ENCODE measurements around the gene CISH. TPM values are rescaled to one million over a fixed set of nuclear protein-coding genes. Genes with fewer than 3 reads are reported as not detected.

CISH gene
- total RNA-seq, 1 donor from 2014 or later = 0.32 TPM

- no peaks in the 10 kb centered on the region for H3K9me3 ChIP-seq (ENCODE audit: low read depth)
- Mint-ChIP-seq H3K4me1 (peaks cover 16% of the 10 kb centered on the region), H3K4me3 (no peak overlapping the region), H3K27ac (no peak overlapping the region), H3K36me3 (no peaks in the 10 kb centered on the region), H3K9me3 (no peaks in the 10 kb centered on the region), H3K27me3 (ENCODE audit: insufficient read depth, low read depth) (peaks cover 12% of the 10 kb centered on the region)
- no peaks in the 10 kb centered on the region for H3K36me3 ChIP-seq
- H3K27me3 ChIP-seq = no peaks in the 10 kb centered on the region
- H4K20me1 ChIP-seq (ENCODE audit: low read depth) = peaks cover 3% of the 10 kb centered on the region
- no peaks in the 10 kb centered on the region for H3K79me2 ChIP-seq (ENCODE audit: low read depth)
- no peak overlapping the region for H3K4me3 ChIP-seq
- H2AFZ ChIP-seq (replicated peaks) = no peak overlapping the region
- TF ChIP-seq CTCF (IDR thresholded peaks at IDR 0.05) = no peak
- TF ChIP-seq EZH2phosphoT487 (IDR thresholded peaks at IDR 0.05) = no peak
- no peak for TF ChIP-seq EZH2 (IDR thresholded peaks at IDR 0.05)
- H3K4me1 ChIP-seq = peaks cover 12% of the 10 kb centered on the region
- peaks cover 16% of the 10 kb centered on the region for H3F3A ChIP-seq (ENCODE audit: low read depth)
- H3K4me2 ChIP-seq = no peak overlapping the region
- no peak overlapping the region for H3K9ac ChIP-seq
- H3K27ac ChIP-seq = no peak overlapping the region
- no peak for DNase-seq (ENCODE audit: low spot score)
Measured at GRCh38 chr3:50656417-50657195, 45.0 kb upstream of the CISH start.

- H3K36me3 ChIP-seq = no peaks in the 10 kb centered on the region
- peaks cover 13% of the 10 kb centered on the region for H3K27me3 Mint-ChIP-seq (ENCODE audit: insufficient read depth, low read depth)
- H3K27ac ChIP-seq = no peak overlapping the region
- H3K27ac Mint-ChIP-seq = peak overlapping the region; percentile 78
- peaks cover 5% of the 10 kb centered on the region for H4K20me1 ChIP-seq (ENCODE audit: low read depth)
- no peaks in the 10 kb centered on the region for H3K79me2 ChIP-seq (ENCODE audit: low read depth)
- H3K9me3 ChIP-seq (ENCODE audit: low read depth) = no peaks in the 10 kb centered on the region
- H3K4me3 Mint-ChIP-seq = no peak overlapping the region
- H3K4me3 ChIP-seq = no peak overlapping the region
- H3F3A ChIP-seq (ENCODE audit: low read depth) = peaks cover 20% of the 10 kb centered on the region
- no peak overlapping the region for H3K4me2 ChIP-seq
- peaks cover 2% of the 10 kb centered on the region for H3K36me3 Mint-ChIP-seq
- no peaks in the 10 kb centered on the region for H3K9me3 Mint-ChIP-seq
- H3K4me1 ChIP-seq = peaks cover 16% of the 10 kb centered on the region
- no peak overlapping the region for H3K9ac ChIP-seq
- H3K27me3 ChIP-seq = no peaks in the 10 kb centered on the region
- TF ChIP-seq CTCF (IDR thresholded peaks at IDR 0.05) (no peak), EZH2phosphoT487 (IDR thresholded peaks at IDR 0.05) (no peak), EZH2 (IDR thresholded peaks at IDR 0.05) (no peak)
- no peak overlapping the region for H2AFZ ChIP-seq (replicated peaks)
- DNase-seq (ENCODE audit: low spot score) = no peak
- peaks cover 28% of the 10 kb centered on the region for H3K4me1 Mint-ChIP-seq
Measured at GRCh38 chr3:50655009-50655830, 43.6 kb upstream of the CISH start.

- Mint-ChIP-seq H3K9me3 (no peaks in the 10 kb centered on the region), H3K27me3 (ENCODE audit: insufficient read depth, low read depth) (peaks cover 11% of the 10 kb centered on the region), H3K36me3 (peaks cover 2% of the 10 kb centered on the region), H3K27ac (no peak overlapping the region), H3K4me1 (peaks cover 33% of the 10 kb centered on the region), H3K4me3 (no peak overlapping the region)
- Histone ChIP-seq H3K9ac (no peak overlapping the region), H3K79me2 (ENCODE audit: low read depth) (no peaks in the 10 kb centered on the region), H3K4me2 (no peak overlapping the region), H3K4me3 (no peak overlapping the region), H3K27me3 (no peaks in the 10 kb centered on the region), H2AFZ (replicated peaks) (no peak overlapping the region), H4K20me1 (ENCODE audit: low read depth) (peaks cover 5% of the 10 kb centered on the region), H3K36me3 (no peaks in the 10 kb centered on the region), H3K27ac (no peak overlapping the region), H3K4me1 (peaks cover 16% of the 10 kb centered on the region), H3F3A (ENCODE audit: low read depth) (peaks cover 20% of the 10 kb centered on the region), H3K9me3 (ENCODE audit: low read depth) (no peaks in the 10 kb centered on the region)
- DNase-seq (ENCODE audit: low spot score) = no peak
- TF ChIP-seq EZH2phosphoT487 (IDR thresholded peaks at IDR 0.05) (no peak), EZH2 (IDR thresholded peaks at IDR 0.05) (no peak), CTCF (IDR thresholded peaks at IDR 0.05) (no peak)
Measured at GRCh38 chr3:50653937-50654595, 42.5 kb upstream of the CISH start.
